NCI-H1048 (cell line): Measurements from ENCODE around the gene TM7SF2.
"Not testable (repeated sequence)": the region's sequence is repeated elsewhere in the genome, so short reads cannot be mapped to it uniquely, and the experiment has no call there.

Source experiments
- DNase-seq: peaks from one replicate; lab custom pipeline; 2025; lab: John Stamatoyannopoulos, UW

The TM7SF2 gene

DNA sequence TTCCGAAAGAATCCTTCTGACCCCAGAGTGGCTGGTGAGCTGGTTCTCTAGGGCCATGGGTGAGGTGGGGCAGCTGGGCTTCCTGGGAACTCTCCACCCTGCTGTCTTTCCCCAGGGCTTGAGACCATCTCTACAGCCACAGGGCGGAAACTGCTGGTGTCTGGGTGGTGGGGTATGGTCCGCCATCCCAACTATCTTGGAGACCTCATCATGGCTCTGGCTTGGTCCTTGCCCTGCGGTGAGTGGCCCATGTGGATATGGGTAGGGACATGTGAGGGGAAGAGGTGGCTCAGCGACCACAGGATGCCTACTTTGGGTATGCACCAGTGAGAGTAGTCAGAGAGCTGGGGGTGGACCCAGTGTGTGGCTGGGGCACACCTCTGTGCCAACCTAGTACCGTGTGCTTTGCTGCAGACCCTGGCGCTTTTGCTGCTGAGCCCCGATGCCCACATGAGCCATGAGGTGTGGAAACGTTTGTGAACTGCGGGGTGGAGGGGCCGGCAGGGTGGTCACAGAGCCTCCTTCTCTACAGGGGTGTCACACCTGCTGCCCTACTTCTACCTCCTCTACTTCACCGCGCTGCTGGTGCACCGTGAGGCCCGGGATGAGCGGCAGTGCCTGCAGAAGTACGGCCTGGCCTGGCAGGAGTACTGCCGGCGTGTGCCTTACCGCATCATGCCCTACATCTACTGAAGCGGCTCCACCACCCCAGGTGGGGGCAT, 3.9 kb downstream of the TM7SF2 start:
- DNase-seq, result no peak

DNA sequence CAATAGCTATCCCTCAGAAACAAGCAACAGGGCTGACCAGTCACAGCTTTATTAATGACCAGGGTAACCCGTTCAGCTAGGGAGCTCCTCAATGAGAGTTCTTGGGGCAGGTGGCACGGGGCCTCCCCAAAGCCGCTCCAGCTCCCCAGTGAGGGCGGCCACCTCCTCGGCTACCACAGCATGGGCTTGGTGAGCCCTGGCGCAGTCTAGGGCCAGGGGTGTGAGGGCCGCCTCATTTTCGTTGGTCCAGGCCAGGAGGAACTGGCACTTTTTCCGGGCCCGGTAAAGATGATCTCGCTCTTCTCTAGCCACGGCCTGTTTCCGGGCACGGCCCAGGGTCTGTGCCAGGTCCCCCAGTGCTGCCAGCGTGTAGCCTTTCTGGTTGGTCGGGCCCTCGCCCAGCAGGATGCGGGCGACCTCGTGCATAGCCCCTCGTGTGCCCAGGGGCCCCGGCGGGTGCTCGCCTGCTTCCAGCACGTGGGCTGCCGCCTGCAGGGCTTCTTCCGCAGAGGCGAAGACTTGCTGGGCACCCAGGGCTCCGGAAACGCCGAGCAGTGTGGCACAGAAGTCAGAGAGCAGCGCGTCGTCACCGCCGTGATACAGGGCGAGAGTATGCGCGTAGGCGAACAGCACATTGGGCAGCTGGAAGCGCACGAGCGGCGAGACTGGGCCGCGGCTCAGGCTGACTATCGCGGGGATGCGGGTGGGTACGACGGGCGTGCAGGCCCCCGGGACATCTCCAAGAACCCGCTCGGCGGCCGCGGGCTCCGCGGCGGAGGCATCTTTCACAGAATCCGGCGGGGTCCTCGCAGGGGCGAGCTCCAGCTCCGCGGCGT, 4.9 kb downstream of the TM7SF2 start:
- no peak for DNase-seq

DNA sequence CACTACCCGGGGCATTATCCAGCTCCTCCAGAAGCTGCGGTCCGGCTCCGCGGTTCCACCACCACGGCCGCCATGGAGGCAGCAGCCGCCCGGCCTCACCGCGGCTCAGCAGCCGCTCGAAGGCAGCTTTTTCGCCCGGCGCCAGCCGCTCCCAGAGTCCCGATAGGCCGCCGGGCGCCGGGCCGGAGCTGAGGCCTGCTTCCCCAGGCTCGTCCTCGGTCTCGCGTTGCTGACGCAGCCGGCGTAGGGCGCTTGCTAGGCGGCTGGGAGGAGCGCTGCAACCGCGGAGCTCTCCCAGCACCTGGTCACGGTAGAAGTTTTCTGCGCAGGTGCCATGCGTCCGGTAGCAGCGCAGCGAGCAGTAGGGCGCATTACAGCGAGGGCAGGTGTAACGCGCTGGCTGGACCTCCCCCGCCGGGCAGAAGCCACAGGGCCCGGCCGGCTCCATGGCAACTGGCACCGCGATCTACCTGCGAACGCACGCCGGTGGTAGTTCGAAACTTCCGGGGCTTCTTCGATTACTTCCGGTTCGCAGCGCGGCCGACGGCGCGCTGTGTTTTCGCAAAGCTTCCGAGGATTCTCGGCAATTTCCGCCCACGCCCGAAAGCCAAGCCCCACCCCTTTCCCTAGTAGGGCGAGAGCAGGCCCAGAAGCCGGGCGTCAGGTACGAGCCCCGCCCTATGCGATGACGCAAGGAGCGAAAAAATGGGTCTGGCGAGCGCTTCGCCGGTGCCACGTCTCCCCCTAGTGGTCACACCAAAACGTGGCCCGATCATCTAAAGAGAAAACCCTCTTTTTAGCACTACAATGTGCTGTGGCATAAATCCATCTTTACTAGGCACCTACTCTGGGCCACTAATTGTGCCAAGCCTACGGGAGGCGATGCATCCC, 5.8 kb downstream of the TM7SF2 start, which contains the start of gene ZNHIT2:
ZNHIT2 (minus strand) TSS at position 496 of the 891 bp plus-strand sequence; CDS start at position 448, 48 bp downstream.
- peak; percentile 99 for DNase-seq

DNA sequence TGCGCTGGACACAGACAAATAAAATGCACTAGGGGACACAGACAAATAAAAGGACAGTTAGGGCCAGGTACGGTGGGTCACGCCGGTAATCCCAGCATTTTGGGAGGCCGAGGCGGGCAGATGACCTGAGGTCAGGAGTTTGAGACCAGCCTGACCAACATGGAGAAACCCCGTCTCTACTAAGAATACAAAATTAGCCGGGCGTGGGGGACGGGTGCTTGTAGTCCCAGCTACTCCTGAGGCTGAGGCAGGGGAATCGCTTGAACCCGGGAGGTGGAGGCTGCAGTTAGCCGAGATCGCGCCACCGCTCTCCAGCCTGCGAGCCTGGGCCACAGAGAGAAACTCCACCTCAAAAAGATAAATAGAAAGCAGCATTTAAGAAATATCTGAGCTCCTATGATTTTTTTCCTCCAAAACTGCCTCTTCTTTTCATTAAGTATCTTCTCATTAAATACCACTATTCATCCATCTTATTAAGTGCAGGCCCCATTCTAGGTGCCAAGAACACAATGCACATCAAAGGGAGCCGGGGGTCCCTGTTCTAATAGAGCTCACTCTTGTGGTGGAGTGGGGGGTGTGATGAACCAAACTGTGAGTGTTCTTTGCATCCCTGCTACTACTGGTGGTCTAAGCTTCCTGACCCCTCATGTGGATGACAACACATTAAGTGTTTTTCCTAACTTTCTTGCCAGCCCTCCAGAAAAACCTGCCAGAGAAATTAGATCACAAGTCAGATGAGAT, 6.6 kb downstream of the TM7SF2 start:
- DNase-seq, result no peak

DNA sequence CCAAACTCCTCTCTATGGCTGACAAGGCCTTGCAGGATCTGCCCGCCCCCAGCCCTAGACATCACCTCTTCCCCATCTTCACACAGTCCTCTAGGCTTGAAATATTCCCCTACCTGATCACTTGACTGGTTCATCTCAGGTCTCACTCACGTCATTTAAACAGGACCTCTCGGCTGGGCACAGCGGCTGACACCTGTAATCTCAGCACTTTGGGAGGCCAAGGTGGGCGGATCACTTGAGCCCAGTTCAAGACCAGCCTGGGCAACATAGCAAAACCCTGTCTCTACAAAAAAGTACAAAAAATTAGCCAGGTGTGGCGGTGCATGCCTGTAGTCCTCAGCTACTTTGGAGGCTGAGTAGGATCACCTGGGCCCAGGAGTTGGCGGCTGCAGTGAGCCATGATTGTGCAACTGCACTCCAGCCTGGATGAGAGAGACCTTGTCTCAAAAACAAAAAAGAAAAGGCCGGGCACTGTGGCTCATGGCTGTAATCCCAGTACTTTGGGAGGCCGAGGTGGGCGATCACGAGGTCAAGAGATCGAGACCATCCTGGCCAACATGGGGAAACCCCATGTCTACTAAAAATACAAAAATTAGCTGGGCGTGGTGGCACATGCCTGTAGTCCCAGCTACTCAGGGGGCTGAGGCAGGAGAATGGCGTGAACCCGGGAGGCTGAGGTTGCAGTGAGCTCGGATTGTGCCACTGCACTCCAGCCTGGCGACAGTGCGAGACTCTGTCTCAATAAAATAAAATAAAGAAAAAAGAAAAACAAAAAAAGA, 7.4 kb downstream of the TM7SF2 start:
- DNase-seq, result not testable (repeated sequence)

DNA sequence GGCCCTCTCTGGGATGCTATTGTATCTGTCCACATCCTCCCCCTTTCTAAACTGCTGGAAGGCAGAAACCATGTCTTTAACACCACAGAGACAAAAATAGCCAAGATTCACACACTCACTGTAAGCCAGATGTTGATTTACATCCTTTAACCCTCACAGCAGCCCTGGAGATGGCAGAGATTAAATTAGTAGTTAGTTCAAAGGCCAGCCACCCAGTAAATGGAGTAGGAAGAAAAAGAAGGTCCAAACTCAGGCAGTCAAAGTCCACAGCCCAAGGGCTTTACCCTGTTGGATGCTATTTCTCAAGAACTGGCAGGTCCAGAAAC, 8.0 kb downstream of the TM7SF2 start:
- no peak for DNase-seq

DNA sequence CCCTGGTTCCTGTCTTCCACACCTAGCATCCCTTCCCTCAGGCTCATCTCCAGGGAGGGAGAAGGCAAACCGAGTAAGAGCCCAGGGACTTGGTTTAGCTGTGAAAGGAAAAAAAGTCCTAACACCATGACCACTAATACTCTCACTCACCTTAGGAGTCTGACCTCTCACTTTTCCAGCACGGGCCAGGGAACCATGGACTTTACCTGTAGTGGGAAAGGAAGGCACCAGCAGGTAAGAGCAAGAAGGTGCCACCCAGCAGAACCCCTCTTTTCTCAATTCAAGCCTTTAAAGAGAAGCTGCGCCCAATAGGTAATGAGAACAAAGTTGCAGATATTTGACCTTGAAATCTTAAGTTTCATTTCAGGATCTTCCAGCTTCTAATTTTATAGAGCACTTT, 9.2 kb downstream of the TM7SF2 start:
- no peak for DNase-seq

DNA sequence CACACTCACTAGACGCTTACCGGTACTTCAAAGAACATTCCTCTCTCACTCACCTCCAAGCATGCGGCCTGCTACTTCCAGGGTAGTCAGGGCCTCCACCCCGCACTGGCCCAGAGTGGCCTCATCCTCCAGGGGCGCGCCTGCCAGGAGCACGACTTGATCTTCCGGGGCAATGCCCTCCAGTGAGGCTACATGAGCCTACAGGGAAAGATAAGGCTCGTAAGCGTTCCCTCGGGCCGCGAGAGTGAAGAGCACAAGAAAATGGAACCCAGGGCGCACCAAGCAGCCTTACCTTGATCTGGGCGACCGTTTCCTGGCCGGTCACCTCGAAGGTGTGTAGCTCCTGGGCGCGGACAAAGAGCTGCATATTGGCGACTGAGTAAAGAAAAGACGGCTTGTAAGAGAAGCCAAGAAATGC, 9.8 kb downstream of the TM7SF2 start:
- no peak for DNase-seq

DNA sequence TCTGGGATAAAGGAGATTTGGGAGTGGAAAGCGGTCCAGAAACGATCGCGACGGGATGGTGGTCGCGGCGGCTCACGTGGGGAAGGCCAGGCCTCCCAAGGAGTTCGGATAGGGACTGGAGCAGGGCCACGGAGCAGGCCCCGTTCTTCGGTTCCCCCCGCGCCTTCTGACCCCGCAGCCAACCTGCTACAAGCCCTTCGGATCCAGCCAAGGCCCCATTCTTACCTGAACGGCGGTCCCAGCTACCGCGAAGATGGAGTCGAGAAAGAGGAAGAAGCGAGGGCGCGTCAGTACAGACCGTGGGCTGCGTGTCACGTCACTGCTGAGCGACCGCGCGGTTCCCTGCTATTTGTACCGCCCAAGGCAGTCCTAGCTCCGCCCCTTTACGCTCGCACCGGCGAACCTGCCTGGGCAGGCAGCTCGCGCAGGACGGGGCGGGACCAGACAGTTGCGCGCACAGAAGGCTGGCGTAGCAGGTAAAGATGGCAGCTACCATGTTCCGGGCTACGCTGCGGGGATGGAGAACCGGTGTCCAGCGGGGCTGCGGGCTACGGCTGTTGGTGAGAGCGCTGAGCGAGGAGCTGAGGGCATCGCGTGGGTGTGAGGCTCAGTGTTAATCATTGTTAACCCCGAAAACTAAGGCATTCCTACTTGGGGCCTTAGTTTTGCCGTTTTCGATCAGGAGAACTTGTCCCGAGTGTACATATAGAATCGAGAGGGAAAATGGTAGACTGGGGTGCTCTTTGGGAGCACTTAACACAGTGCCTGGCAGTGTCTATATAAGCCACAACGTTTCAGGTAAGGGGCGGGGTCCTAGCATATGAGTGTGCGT, 10.4 kb downstream of the TM7SF2 start, which contains the start of the genes FAU and MRPL49:
FAU (minus strand) TSS at position 270 of the 832 bp plus-strand sequence. CDS start 321 bp downstream, outside the sequence.
MRPL49 (plus strand) TSS at position 457 of the 832 bp plus-strand sequence; CDS start at position 483, 26 bp downstream.
- DNase-seq, result peak; percentile 98

DNA sequence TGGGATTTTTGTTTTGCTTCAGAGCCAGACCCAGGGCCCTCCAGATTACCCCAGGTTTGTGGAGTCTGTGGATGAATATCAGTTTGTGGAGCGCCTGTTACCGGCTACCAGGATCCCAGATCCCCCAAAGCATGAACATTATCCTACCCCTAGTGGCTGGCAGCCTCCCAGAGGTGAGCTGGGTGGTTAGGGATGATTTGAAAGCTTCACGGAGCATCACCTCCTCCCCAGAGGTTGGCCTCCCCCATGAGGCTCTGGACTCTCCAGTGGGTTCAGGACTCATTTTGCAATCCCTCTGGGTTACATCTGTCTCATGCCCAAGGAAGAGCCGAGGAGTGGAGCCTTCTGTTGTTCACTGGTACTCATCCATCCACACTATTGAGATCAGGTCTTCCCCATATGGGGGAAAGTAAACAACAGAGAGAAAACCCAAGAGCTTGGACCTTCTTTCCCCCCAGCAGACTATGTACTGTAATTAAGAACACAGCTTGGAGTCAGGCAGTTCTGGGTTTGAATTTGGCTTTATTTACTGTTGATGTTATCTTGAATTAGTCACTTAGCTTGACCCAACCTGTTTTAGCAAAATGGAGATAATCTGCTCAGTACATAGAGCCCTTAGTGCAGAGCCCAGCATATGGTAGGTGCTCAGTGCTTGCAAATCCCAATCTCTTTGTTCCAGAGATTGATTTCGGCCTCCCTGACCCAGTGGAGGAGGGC, 13.0 kb downstream of the TM7SF2 start:
- DNase-seq, result no peak

DNA sequence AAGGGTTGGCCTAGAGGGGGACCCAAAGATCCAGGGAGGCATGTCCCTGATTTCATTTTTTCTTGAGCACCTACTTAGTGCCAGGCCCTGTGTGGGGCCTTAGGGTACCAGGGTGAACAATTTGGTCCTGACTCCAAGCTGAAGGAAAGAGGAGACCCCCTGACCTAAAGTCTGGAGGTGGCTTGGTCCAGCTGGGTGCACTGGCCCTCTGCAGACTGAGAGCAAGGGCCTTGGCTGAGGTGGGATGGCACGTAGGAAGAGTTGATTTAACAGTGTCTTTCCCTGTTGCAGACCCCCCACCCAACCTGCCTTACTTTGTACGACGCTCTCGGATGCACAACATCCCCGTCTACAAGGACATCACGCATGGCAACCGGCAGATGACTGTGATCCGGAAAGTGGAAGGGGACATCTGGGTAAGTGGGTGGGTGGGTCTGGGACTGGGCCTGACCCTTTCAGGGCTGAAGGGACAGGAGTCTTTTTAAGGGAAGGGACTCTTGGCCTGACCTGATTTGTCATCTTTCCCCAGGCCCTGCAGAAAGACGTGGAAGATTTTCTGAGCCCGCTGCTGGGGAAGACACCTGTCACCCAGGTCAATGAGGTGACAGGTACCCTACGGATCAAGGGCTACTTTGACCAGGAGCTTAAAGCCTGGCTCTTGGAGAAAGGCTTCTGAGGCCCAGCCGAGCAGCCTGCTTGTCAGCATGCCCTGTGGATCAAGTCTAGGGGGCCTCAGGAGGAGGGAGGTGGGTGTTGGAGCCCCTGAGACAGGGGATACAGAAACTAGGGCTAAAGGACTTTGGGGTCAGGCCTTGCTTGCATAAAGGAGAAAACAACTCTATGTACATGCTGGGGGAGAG, 13.8 kb downstream of the TM7SF2 start:
- DNase-seq, result no peak

DNA sequence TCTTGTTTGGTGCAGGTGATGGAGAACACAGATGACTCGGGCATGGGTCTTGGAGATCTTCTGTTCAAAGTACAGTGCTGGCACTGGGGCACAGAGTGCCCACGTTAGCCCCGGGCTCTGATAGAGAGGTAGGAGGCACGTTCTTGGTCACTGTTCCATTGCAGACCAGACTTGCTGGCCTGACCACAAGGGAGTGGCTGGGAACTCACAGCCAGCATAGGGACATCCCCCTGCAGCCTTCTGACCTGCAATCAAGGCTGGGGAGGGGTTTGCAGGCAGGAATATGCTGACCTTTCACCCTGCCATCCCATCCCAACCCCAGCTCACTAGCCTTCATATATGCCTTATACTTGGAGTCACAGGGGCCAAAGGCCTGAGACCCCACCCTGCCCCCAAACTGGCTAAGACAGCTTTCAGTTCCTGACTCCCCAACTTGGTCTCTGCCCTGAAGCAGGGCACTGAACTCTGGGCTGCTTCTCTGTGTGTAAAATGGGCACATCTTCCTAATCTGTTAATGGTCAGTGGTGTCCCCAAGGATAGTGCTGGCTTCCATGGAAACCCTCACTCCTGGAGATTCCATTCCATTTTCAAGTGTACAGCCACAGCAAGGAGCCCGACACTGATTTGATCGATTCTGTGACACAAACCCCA, 15.1 kb downstream of the TM7SF2 start:
- no peak for DNase-seq

DNA sequence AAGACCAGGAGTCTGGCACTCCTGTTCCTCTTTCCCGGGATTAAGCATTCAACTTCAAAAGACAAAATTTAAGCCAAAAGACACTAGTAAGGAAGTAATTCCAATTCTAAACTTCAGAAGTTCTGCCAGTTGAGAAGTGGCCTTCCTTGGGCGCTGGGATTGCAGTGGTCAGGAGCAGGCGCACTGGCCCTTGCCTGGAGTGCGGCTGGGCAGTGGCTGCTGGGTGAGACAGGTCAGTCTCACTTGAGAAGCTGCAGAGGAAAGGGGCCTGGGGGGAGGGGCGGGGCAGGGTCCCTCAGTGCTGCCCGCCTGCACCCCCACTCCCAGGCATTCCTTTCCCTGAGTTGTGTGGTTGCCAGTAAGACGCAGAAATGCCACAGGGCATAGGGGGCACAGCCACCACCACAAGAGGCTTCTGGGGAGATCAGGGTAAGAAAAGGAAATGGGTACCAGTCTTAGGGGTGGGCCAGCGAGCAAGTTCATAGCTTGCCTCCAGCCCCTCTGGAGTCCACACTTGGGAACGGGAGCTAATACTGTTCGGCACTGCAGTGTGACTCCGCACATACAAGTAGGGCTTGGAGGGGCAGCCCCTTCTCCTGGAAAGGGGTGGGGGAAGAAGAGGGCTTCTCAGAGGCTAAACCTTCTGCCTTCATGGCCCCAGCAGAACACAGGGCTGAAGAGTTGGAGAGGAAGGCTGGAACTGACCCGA, 16.0 kb downstream of the TM7SF2 start:
- no peak for DNase-seq

DNA sequence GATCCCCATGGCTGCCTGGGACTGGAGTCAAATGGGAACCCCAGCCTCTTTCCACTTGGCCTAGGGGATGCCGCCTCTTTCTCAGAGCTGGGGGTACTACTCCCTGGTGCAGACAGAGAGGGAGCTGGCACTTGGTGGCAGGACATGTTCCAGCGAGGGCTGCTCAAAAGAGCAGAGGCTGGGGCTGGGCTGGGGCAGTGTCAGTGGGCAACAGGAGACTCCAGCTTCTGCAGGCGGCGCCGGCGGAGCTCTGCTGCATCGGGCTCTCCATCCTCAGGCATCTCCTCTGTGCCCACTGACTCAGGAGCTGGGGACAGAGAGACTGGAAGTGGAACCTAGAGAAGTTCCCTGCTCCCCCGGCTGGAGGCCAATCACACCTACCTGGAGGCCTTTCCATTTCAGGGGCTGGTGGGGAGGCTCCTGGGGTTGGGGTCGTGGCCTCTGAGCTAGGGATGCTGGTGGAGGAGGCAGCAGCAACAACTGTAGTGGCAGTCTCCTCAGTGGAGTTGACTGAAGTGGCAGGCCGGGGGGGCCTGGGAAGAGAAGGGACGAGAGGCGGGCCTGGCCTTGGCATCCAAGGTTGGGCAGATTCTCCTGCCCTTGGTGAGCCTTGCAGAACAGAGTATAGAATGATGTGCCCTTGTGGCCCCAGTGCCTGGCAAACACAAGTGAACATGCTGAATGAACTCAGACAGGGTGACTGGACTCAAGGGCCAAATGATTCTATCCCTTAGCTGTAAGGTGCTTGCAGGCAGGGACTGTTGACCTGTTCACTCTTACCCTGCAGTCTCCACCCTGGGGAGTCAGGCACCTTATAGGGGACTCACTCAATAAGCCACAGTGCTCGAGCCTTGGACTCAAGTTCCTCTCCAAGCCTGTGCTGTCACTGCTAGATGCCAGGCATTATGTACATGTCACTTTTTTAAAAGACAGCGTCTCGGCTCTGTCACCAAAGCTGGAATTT, 16.8 kb downstream of the TM7SF2 start:
- no peak for DNase-seq

DNA sequence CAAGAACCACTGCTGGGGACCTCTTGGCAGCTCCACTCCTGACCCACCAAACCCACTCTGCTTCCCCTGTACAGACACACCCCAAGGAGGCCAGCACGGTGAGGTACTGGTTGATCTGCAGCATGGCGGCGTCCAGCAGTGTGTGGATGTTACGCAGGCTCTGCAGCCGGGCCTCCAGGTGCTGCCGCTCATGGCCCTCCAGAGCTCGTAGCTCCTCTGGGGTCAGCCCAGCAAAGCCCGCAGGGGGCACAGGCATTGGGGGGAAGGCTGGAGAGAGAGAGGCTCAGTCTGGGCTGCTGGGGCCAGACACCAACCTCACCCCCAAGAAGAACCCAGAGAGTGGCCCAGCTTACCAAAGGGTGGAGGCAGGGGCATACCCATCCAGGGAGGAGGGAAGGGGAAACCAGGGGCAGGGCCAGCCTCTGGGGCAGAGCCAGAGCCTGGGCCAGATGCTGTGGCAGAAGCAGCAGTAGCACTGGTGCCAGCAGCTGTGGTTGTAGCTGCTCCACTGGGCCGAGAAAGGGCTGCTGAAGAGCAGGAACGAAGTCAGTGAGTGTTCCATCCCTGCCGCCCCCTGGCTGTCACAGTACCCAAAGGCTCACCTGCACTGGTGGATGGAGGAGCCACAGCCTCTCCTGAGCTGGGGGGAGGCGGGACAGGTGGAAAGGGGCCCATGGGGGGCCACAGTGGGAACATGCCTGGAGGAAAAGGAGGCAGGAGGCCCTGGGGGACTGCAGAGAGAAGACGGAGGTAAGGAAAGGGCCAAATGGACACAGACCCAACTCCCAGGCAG, 18.2 kb downstream of the TM7SF2 start:
- DNase-seq, result no peak
